Measurements from ENCODE around the gene GPBP1L1.

DNA sequence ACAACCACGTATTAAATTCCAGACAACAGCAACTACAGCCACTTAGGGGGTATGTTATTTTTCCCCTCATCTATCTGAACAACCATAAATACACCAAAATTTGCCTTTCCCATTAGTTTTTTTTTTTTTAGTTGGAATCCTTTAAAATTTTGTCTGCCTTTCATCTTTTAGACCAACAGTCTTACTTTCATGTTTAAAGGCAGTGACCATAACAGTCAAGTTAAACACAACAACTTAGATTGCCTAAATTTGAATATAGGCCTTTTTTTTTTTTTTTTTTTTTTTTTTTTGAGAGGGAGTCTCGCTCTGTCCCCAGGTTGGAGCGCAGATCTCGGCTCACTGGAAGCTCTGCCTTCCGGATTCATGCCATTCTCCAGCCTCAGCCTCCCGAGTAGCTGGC is 3.4 kb downstream of the GPBP1L1 start:
- TF ChIP-seq POLR2A (IDR thresholded peaks at IDR 0.05), result no peak
- TF ChIP-seq CTCF (IDR thresholded peaks at IDR 0.05 in 8 of 11, conservative IDR thresholded peaks at IDR 0.05 in 3 of 11), result no peak

All from spleen (tissue), 7 donors.